Type B pancreatic cell (in vitro differentiated cells): ENCODE measurements around the gene OLA1. TPM values are rescaled to one million over a fixed set of nuclear protein-coding genes. Genes with fewer than 3 reads are reported as not detected.

Experiments used
- DNase-seq: peaks from one replicate; pipeline ENCODE4 v3.0.0; 2021; ENCODE audit warnings: mixed read lengths; ENCODE audit not compliant: unreplicated experiment; ENCODE audit errors: extremely low spot score
- H3K27ac Mint-ChIP-seq: 2 replicates; pipeline ENCODE4 v1.8.0; 2021; ENCODE audit warnings: mild to moderate bottlenecking, mixed read lengths
- H3K27me3 Mint-ChIP-seq: 2 replicates; pipeline ENCODE4 v1.8.0; 2021; ENCODE audit warnings: mixed read lengths
- H3K36me3 Mint-ChIP-seq: 2 replicates; pipeline ENCODE4 v1.8.0; 2021; ENCODE audit warnings: mixed read lengths
- H3K4me1 Mint-ChIP-seq: one replicate; pipeline ENCODE4 v1.8.0; 2021; ENCODE audit warnings: mixed read lengths; ENCODE audit not compliant: unreplicated experiment
- H3K4me3 Mint-ChIP-seq: 2 replicates; pipeline ENCODE4 v1.8.0; 2021; ENCODE audit warnings: mild to moderate bottlenecking, mixed read lengths
- H3K9me3 Mint-ChIP-seq: 2 replicates; pipeline ENCODE4 v1.8.0; 2021; ENCODE audit warnings: mixed read lengths
- long read RNA-seq: library from polyadenylated mRNA; unstranded; transcript quantifications from one replicate; pipeline ENCODE4 v2.0.0, GENCODE V29; 2020
- total RNA-seq: library from RNA; stranded (reverse); gene quantifications from 2 replicates; pipeline ENCODE4 v1.2.1, GENCODE V29; 2021; ENCODE audit warnings: low replicate concordance
- TF ChIP-seq, protein P1 (sequence below): fragments of 200-600 bp; sonication (generic); conservative IDR thresholded peaks from 2 replicates; pipeline ENCODE4 v1.5.0; 2021; ENCODE audit warnings: antibody characterized with exemption, mild to moderate bottlenecking

The OLA1 gene
- 82.1 and 94.4 TPM in 2 replicates for total RNA-seq
- long read RNA-seq, full-length matches to known transcripts, result 612 of 656 reads
- long read RNA-seq, partial matches to known transcripts, result 23 of 656 reads
- long read RNA-seq, other reads (novel, unspliced or antisense), result 21 of 656 reads

DNA sequence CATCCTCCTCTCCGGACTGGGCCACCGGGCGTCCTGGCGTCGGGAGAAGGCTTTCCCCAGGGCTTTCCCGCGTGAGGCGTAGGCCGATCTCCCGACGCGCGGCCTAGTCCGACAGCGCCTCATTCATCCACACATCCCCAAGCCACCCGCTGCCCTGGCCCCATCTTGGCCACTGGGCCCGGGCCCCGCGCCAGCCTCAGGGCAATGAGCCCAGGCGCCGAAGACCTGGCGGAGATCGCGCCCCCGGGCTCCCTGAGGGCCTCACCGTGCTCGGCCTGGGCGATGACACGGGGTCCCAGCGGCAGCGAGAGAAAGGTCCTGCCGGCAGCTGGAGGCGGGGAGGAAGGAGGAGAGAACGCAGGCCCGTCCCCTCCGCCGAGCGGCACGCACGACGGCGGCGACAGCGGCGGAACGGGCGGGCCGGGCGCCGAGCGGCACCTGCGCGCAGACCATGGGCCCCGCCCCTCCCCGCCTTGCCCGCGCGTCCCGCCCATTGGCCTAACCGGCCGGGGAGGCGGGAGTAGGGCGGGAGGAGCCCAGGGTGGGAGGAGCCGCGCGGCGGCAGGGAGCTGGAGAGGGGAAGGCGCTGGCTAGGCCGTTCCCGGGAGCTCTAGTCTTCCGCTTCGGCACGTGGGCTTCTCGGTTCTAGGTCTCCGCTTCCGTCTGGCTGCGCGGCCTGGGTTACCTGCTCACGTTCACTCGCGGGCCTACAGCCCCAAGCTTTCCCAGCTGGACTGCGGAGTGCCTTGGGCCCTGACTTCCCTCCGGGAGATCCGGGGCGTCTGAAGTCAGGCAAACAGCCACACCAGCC lies at the start of gene OLA1:
TSS of gene OLA1 (minus strand) at position 346 of the 811 bp plus-strand sequence. CDS start 1,717 bp downstream, outside the sequence.
- H3K9me3 Mint-ChIP-seq, result peaks cover 5% of the 10 kb centered on the region
- TF ChIP-seq, protein P1, sequence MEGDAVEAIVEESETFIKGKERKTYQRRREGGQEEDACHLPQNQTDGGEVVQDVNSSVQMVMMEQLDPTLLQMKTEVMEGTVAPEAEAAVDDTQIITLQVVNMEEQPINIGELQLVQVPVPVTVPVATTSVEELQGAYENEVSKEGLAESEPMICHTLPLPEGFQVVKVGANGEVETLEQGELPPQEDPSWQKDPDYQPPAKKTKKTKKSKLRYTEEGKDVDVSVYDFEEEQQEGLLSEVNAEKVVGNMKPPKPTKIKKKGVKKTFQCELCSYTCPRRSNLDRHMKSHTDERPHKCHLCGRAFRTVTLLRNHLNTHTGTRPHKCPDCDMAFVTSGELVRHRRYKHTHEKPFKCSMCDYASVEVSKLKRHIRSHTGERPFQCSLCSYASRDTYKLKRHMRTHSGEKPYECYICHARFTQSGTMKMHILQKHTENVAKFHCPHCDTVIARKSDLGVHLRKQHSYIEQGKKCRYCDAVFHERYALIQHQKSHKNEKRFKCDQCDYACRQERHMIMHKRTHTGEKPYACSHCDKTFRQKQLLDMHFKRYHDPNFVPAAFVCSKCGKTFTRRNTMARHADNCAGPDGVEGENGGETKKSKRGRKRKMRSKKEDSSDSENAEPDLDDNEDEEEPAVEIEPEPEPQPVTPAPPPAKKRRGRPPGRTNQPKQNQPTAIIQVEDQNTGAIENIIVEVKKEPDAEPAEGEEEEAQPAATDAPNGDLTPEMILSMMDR, result no peak
- peak within 1 kb of the TSS; percentile 94 for H3K4me3 Mint-ChIP-seq
- H3K36me3 Mint-ChIP-seq, result peaks cover 15% of the 10 kb centered on the region
- H3K4me1 Mint-ChIP-seq, result peaks cover 21% of the 10 kb centered on the region
- DNase-seq, result peak; percentile 98
- H3K27ac Mint-ChIP-seq, result peak within 1 kb of the TSS; percentile 84
- no peaks in the 10 kb centered on the region for H3K27me3 Mint-ChIP-seq

DNA sequence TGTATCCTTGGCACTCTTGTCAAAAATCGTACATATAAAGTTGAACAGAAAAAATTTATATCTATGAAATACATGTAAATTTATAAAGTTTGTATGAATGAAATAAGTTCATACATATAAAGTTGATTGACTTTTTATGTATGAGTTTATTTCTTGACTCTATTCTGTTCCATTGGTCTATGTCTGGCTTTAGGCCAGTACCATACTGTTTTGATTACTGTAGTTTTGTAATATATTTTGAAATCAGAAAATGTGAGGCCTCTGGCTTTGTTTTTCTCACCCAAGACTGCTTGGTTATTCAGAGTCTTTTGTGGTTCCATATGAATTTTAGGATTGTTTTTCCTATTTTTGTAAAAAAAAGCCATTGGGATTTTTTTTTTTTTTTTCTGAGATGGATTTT lies 44.6 kb upstream of the OLA1 start:
- Mint-ChIP-seq H3K4me1 (no peaks in the 10 kb centered on the region), H3K27me3 (peaks cover 14% of the 10 kb centered on the region), H3K27ac (no peak overlapping the region), H3K9me3 (no peaks in the 10 kb centered on the region), H3K36me3 (no peaks in the 10 kb centered on the region), H3K4me3 (no peak overlapping the region)
- TF ChIP-seq, protein P1, result no peak
- no peak for DNase-seq

DNA sequence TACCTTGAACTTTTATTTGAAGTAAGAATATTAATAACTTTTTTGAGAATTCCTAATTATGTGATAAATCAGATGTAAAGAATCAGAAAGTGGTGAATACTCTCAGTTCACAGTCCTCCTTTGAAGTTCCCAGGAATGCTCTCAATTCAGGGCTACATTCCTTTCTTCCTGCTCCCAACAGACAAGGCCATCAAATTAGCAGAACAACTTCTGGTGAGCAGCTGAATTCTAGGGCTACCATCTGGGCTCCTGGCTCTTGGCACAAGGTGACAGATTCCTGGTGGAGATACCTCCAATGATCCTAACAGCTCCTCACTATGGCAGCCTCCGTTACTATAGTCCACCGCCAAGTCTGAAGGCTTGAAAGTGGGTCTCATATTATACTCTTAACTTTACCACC lies 37.8 kb upstream of the OLA1 start:
- H3K4me3 Mint-ChIP-seq, result no peak overlapping the region
- H3K36me3 Mint-ChIP-seq, result no peaks in the 10 kb centered on the region
- H3K27ac Mint-ChIP-seq, result no peak overlapping the region
- peaks cover 11% of the 10 kb centered on the region for H3K27me3 Mint-ChIP-seq
- H3K9me3 Mint-ChIP-seq, result no peaks in the 10 kb centered on the region
- DNase-seq, result no peak
- H3K4me1 Mint-ChIP-seq, result no peaks in the 10 kb centered on the region
- TF ChIP-seq, protein P1, result no peak

DNA sequence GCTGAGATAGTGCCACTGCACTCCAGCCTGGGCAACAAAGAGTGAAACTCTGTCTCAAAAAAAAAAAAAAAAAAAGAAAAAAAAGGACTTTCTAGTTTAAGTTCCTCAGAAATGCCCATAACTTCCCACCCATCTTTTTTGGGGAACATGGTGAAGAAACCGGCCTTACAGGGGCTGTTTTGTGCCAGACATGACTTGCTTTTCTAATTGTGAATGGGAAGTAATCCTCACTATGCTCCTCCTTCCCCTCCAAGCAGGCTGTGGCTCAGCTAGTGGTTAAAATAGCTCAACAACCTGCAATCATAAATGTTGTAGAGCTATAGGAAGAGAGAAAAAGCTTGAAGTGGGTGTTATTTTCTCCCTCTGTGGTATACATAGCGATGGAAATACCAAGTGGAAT lies 34.1 kb upstream of the OLA1 start:
- no peak overlapping the region for H3K4me3 Mint-ChIP-seq
- H3K27ac Mint-ChIP-seq, result no peak overlapping the region
- no peaks in the 10 kb centered on the region for H3K36me3 Mint-ChIP-seq
- H3K27me3 Mint-ChIP-seq, result no peaks in the 10 kb centered on the region
- TF ChIP-seq, protein P1, result no peak
- H3K4me1 Mint-ChIP-seq, result no peaks in the 10 kb centered on the region
- no peaks in the 10 kb centered on the region for H3K9me3 Mint-ChIP-seq
- no peak for DNase-seq

DNA sequence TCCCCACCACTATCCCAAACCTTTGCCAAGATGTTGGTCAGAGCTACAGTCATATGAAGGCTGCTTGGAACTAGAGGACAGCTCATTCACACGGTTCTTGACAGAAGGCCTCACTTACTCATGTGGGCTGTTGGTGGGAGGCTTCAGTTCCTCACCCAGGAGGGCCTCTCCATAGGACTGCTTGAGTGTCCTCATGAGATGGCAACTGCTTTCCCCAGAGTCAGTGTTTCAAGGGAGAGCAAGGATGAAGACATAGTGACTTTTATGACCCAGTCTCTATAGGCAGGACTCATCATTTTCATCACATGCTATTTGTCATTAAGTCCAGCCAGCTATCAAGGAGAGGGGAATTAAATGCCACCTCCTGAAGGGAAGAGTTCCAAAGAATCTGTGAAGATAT lies 33.4 kb upstream of the OLA1 start:
- Mint-ChIP-seq H3K27me3 (no peaks in the 10 kb centered on the region), H3K27ac (no peak overlapping the region), H3K9me3 (no peaks in the 10 kb centered on the region), H3K36me3 (no peaks in the 10 kb centered on the region), H3K4me1 (no peaks in the 10 kb centered on the region), H3K4me3 (no peak overlapping the region)
- DNase-seq, result no peak
- TF ChIP-seq, protein P1, result no peak
